HG03439 (cell line): Measurements from ENCODE around the gene KMT5C.

ENCODE experiments used
- ATAC-seq: cut with Tn5 transposase; IDR thresholded peaks from one replicate; pipeline ENCODE4 v1.9.1; 2021; ENCODE audit warnings: mild to moderate bottlenecking, moderate library complexity; ENCODE audit not compliant: unreplicated experiment

KMT5C gene

DNA sequence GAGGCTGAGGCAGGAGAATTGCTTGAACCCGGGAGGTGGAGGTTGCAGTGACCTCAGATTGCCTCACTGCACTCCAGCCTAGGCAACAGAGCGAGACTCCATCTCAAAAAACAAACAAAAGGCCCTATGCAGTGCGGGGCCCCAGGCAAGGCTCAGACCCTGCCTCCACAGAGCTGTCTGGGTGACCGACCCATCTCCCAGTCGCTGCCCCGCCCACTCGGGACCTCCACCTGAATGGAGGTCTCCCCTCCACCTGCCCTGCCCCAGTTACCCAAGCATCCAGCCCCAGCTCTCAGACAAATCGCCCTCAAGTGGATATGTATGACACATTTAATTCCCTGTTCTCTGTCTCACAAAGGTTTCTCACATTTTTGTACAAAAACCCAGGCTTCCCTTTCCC, 25.6 kb downstream of the KMT5C start:
- ATAC-seq: no peak

DNA sequence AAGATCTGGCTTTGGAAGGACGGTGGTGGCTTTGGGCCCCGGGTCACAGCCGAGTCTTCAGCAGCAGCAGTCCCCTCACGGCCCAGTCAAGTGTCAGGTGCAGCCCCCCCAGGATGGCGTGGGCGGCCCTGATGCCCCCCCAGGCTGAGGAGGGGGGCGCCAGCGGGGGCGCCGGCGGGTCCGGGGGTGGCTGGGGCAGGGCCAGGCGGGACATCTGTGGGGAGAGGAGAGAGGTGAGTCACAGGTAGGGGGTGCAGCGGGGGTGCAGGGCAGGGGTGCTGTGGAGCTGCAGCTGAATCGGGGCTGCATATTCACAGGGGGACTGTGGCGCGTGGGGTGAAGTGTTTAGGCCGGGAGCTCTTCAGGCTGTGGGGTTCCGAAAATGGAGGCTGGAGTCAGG, 26.3 kb downstream of the KMT5C start:
- no peak for ATAC-seq

DNA sequence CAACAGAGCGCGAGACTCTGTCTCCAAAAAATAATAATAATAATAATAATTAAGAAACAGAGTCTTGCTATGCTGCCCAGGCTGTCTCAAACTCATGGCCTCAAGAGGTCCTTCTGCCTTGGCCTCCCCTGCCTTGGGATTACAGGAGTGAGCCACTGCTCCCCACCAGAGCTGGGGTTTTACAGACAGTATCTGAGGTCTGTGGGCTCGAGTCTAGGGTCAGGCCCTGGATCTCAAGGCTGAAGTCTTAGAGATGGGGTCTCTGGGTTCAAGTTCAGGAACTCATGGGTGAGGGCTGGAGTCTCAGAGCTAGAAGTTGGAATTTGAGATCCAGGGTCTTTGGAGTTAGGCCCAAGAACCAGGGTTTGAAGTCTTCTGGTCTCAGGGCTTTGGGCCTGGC, 27.1 kb downstream of the KMT5C start:
- ATAC-seq: no peak

DNA sequence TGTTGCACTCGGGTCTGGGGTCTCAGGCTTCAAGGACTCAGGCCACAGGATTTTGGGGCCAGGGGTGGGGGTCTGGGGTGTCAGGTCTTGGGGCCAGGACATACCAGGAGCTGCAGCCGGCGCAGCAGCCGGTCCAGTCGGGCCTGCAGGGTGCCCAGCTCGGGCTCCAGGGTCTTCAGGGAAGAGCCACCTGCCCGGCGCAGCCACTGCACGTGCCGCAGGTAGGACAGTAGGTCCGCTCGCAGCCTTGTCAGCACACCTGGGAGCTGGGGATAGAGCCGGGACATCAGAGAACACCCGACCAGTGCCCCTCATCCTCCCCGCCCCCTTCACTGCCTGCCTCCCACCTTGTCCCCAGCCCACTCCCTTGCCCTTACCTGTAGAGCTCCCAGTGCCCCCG, 28.4 kb downstream of the KMT5C start:
- no peak for ATAC-seq

DNA sequence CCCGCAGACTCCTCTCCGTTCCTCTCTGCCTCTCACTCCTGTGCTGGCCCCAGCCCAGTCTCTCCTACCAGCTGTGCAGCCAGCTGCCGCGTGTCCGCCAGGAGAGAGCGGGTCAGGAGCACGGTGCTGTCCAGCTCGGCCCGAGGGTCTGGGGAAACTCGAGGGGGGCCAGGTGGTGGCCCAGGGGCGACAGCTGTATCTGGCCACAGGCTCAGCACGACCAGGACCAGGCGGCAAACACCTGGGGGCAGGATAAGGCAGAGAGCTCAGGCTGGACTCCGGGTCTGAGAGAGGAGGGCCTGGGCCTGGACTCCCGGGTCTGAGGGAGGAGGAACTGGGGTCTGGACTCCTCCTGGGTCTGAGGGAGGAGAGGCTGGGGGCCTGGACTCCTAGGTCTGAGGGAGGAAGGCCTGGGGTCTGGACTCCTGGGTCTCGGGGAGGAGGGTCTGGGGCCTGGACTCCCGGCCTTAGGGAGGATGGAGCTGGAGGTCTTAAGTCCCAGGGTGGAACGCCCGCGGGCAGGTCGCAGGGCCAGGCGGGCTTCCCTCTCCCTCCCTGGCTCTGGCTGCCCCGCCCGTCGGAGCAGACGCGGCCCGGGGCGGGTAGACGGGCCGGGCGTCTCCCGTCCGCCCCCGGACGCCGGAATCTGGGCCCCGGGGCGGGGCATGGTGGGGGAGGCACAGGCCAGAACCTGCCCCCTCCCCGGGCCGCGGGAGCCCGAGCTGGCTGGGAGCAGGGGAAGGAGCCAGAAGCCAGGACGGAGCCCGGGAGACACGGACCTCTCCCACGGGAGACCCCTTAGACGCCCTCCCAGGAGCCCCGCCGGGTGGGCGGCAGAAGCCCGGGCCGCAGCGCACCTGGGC, 29.3 kb downstream of the KMT5C start:
- no peak for ATAC-seq

DNA sequence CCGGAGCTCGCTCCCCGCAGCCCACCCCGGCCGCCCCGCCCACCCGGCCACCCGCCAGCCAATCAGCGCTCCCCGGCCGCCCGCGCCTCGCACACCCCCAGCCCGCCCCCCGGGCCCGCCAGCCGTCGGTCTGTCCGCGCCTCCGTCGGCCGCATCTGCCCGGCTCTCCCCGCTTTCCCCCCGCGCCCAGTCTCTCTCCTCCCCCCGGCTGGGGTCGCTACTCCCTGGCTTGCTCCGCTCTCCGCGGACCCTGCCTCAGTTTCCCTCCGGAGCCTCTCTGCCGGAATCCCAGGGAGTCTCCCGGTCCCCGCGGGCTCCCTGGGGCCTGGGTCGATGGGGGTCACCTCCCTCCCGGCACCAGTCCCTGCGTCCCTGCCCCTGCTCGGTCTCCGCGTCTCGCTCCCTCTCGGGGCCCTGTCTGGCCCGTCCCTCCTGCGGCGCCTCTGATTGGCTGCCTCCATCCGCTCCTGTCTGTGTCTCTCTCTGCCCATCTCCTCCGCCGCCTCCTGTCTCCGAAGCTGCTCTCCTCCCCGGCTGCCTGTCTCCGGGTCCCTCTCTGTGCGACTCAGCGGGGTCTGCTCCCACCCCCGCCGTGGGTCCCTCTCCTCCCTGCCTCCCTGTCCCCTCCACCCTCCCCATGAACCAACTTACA, 30.1 kb downstream of the KMT5C start:
- no peak for ATAC-seq

DNA sequence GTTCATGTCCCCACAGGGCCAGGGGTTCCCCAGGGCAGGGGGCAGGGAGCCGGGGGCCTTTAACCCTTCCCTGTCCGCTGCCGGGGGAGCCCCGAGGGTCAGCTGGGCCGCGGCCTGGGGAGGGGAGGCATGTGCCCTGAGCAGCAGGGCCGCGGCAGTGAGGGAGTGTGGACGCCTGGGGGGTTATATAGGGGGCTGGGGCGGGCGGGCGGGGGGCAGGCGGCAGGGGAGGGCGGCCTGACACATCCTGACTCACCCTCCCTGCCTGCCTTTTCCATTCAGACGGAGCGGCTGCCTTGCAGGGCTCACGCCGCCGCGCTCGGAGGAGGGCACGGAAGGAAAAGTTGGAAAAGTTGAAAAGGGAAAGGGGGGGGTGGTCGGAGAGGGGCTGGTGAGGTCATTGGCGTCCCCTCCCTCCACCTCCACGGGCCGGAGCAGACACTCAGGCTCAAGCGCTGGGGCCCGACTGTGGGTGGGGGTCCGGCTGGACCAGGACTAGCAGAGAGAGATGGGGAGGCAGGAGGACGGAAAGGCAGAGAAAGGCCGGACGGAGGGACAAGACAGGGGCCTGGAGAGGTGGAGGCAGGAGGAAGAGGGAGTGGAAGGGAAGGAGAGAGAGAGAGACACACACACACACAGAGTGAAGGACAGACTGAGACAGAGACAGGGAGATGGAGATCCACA, 30.8 kb downstream of the KMT5C start, which contains the start of gene IL11:
TSS of gene IL11 (minus strand) at position 159 of the 684 bp plus-strand sequence. CDS start at position 6, 153 bp downstream.
- no peak for ATAC-seq

DNA sequence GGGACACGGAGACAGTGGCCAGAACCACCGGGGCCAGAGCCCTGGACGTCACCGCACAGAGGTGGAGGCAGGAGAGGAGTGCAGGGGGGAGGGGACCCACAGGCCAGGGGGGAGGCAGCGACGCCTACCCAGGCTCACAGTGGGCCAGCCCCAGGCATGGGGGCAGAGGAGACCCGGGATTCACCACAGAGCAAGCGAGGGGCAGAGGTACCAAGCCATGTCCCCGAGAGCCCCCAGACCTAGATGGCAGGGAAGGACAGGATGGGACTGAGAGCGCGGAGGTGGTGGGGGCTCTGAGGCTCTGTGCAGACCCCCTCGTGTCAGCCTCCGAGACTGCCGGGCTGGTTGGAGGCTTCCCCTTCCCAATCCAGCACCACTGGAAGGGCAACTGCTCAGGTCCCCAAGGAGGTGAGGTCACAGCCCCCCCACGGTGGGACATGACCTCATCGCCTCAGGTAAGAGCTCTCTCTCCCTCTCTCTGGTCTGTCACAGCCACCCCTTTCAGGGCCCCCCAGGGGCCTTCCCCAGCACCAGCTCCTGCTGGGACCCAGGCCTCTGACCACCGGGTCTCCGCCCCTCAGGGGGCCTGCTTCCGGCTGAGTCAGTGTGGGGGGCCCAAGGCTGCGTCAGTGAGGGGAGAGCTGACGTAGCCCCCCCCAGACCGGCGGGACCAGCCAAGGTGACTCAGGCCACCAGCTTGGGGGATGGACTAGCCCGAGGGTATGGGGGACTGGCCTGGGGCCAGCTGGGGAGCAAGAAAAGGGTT, 32.8 kb downstream of the KMT5C start:
- no peak for ATAC-seq

DNA sequence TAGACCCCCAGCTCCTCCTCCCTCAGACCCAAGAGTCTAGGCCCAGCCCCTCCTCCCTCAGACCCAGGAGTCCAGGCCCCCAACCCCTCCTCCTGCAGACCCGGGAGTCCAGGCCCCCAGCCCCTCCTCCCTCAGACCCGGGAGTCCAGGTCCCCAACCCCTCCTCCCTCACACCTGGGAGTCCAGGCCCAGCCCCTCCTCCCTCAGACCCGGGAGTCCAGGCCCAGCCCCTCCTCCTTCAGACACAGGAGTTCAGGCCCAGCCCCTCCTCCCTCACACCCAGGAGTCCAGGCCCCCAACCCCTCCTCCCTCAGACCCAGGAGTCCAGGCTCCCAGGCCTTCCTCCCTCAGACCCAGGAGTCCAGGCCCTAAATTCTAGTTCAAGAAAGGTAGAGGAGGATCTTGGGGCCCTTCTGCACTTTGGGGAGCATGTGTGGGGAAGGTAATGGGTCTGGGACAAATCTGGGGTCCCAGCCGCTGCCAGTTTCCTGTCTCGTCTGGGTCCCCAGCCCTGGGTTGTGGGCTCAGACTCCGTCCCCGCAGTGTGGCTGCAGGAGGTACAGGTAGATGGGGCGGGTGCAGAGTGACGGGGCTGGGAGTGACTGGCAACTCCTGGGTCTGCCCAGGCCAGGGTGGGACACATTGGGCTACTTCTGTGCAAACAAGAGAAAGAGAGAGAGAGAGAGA, 33.8 kb downstream of the KMT5C start:
- no peak for ATAC-seq

DNA sequence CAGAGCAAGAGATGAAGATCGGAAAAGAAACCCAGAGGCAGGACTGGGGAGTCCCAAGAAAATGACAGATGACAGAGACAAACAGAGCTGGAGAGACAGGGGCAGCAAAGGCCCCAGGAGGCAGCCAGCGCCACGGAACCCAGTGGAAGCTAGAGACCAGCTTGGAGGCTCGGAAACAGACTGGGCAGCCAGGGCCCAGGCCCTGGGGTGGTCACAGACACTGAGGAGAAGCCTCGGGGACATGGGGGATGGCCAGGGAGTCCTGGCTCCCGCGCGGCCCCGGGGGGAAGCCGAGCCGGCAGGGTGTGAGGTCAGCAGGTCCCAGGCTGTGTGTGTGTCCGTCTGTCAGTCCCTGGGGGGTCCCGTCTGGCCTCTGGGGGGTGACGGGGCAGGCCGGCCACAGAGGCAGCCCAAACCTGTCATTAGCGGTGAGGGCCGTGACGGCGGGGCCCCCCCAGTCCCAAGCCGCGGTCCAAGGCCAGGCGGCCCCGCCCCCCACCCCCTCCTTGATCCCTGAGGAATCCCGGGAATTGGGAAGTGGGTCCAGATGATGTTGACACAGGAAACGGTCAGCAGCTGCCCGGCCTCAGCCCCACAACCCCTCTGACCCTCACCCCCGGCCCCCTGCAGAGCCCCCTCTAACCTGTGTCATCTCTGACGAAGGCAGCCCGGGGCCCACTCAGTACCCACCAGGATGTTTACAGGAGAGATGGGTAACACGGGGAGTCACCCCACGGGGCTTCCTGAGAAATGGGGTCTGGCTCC, 34.5 kb downstream of the KMT5C start:
- no peak for ATAC-seq

DNA sequence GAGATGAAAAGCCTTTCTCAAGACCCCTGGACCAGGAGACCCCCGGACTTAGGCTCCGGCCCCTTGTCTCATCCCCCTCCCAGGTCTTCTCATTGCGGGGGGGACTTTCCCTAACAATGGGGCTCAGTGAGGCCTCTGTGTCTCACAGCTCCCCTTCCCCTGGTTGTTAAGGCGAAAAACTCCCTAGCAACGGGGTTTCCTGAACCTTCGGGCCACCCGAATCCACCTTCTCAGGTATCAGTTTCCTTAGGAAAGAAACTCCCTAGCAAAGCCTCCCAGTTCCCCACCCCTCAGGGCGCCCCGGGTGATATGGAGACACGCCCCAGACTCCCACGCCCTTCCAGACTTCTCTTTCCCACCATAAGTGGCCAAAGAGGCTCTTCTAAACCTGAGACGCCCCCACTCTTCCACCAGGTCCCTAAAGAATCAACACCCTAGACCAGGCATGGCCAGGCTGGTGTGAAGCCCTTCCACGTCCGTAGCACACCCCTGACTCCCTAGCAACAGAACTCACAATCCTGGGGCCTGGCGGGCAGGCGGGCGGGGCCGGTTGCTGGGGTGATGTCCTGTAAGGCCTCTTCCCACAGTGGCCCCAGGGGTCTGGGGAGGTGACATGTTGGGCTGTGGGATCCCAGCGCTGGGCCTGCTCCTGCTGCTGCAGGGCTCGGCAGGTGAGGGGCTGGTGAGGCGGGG, 36.7 kb downstream of the KMT5C start, which contains the start of gene TMEM190:
TSS of gene TMEM190 (plus strand) at position 586 of the 693 bp plus-strand sequence. CDS start at position 614, 28 bp downstream.
- no peak for ATAC-seq

DNA sequence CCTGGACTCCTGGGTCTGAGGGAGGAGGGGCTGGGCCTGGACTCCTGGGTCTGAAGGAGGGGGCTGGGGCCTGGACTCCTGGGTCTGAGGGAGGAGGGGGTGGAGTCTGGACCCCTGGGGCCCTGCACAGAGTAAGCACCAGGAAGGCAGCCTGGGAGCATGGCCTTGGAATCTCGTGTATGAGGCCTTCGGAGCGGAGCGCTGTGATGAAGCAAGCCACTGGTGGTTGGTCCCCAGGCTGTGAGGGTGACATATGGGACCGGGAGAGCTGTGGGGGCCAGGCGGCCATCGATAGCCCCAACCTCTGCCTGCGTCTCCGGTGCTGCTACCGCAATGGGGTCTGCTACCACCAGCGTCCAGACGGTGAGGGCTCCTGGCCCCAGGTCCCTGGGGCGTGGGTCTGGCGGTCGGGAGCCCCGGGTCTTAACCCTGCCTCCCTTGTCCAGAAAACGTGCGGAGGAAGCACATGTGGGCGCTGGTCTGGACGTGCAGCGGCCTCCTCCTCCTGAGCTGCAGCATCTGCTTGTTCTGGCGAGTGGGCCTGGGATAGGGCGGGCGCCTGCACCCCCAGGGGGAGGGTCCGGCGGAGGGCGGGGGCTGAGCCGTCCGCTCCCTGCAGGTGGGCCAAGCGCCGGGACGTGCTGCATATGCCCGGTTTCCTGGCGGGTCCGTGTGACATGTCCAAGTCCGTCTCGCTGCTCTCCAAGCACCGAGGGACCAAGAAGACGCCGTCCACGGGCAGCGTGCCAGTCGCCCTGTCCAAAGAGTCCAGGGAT, 37.9 kb downstream of the KMT5C start:
- no peak for ATAC-seq

DNA sequence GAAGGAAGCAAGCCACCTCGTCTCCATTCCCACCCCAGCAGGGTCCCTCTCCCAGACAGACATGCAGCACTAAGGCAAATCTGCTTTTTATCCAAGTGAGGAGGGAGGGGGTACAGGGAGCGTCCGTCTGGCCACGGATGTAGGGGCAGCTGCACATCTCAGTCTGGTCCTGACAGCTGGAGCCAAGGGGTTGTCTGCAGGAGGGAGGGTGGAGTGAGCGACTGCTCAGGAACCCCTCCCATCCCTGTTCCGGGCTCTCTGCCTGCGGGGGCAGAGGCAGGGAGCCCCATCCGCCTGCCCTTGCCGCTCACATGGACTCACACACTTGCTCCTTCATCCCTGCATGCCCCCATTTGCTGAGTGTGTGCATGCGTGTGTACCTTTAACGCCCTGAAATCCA, 39.5 kb downstream of the KMT5C start:
- no peak for ATAC-seq

DNA sequence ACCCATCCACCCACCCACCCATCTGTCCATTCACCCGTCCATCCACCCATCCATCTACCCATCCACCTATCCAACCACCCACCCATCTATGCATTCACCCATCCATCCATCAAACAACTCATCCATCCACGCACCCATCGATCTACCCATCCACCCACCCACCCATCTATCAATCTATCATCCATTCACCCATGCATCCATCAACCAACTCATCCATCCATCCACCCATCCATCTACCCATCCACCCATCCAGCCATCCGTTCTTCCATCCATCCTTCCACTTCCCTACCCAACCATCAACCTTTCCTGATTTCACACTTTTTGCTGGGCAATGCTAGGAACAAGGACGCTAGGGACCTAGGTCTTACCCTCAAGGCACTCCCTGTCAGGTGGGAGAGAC, 42.3 kb downstream of the KMT5C start:
- ATAC-seq: no peak

DNA sequence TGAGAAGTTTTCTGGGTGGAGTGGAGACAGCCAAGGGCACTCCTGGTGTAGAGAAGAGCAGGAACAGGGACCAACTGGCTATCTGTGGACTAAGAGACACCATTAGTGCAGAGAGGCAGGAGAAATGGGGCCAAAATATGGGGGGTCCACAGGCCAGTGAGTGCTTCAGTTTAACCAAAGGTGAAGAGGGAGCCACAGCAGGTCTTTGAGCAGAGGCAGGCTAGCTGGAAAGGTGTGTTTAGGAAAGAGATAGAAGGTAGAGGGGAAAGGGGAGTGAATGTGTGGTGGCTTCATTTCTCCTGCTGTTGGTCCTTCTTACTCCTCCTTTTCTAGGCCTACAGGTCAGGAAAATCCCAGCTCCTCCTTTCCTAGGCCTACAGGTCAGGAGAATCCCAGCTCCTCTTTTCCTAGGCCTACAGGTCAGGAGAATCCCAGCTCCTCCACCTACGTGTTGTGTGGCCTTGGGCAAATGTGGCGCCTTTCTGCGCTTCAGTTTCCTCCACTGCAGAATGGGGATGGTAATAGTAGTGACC, 42.9 kb downstream of the KMT5C start:
- ATAC-seq: no peak

DNA sequence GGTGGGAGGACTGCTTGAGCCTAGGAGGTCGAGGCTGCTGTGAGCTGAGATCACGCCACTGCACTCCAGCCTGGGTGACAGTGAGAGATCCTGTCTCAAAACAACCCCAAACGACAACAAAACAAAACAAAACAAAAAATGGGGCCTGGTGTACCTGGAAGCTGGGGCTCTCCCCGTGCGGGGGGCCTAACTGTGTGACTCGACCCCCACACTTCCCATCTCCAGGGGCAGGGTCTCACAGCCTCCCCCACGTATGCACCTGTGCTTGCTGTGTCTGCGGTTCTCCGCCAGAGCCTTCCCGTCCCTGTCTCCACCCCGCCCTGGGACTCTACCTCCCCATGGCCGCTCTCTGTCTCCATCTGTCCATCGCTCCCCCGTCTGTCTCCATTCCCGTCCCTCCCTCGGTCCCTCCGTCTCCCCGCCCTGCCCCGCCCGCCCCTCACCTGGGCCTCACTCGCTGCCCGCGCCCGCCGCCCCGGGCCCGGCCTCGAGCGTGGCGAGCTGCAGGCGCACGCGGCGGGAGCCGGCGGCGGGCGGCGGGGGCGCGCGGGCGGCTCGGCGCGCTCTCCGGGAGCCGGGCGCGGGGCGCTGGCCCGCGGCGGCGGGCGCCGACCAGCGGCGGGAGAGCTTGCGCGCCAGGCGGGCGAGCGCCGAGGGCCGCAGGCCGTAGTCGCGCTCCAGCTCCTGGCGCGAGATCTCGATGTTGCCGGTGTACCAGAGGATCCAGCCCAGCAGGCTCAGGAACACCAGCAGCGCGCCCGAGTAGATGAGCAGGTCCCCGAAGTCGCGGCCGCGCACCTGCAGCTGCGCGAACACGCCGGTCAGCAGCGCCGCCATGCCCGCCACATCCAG, 43.8 kb downstream of the KMT5C start:
- ATAC-seq: no peak
